CD8-positive, alpha-beta memory T cell (primary cell): ENCODE results near the gene RDH13. TPM values are rescaled to one million over a fixed set of nuclear protein-coding genes. Genes with fewer than 3 reads are reported as not detected.

ENCODE experiments used
- CTCF ChIA-PET: fragments of 350-600 bp; sonication (Branson Sonifier 250); formaldehyde crosslinking; loops from one replicate; lab custom pipeline; 2021; ENCODE audit warnings: antibody characterized with exemption; lab: Charles Lee
- POLR2A ChIA-PET: fragments of 350-600 bp; sonication (Branson Sonifier 250); formaldehyde crosslinking; loops from one replicate; lab custom pipeline; 2021; ENCODE audit warnings: antibody characterized with exemption; lab: Charles Lee
- DNase-seq, 5 donors: peaks; one replicate each; pipeline versions ENCODE4 v3.0.0 to v3.0.0-alpha.2; 2020 to 2022; ENCODE audit warnings: mixed read lengths in 1 of 5
- H3K27ac ChIP-seq: one replicate; pipeline ENCODE4 v1.7.0; 2013; ENCODE audit warnings: low read depth, mild to moderate bottlenecking, low read length, moderate library complexity
- H3K27me3 ChIP-seq: 2 replicates; pipeline ENCODE4 v1.7.0; 2013; ENCODE audit warnings: low read length, mild to moderate bottlenecking; ENCODE audit not compliant: insufficient read depth, poor library complexity, severe bottlenecking
- H3K36me3 ChIP-seq: 2 replicates; pipeline ENCODE4 v1.7.0; 2013; ENCODE audit warnings: mild to moderate bottlenecking, low read length, moderate library complexity; ENCODE audit not compliant: insufficient read depth
- H3K4me1 ChIP-seq: 2 replicates; pipeline ENCODE4 v1.7.0; 2013; ENCODE audit warnings: mild to moderate bottlenecking, low read length, moderate library complexity; ENCODE audit not compliant: insufficient read depth
- H3K4me3 ChIP-seq: 2 replicates; pipeline ENCODE4 v1.7.0; 2013; ENCODE audit warnings: mild to moderate bottlenecking, low read length
- H3K9me3 ChIP-seq: 2 replicates; pipeline ENCODE4 v1.7.0; 2013; ENCODE audit warnings: mild to moderate bottlenecking, low read length
- H3K27ac Mint-ChIP-seq, 8 donors: one replicate each; pipeline ENCODE4 v1.8.0; 2020 to 2021; ENCODE audit warnings: mixed read lengths in 8 of 8, mild to moderate bottlenecking in 6 of 8, inconsistent platforms in 3 of 8, moderate library complexity in 3 of 8
- H3K27me3 Mint-ChIP-seq, 2 donors: one replicate each; pipeline ENCODE4 v1.8.0; 2020 to 2021; ENCODE audit warnings: mixed read lengths in 2 of 2, mild to moderate bottlenecking in 1 of 2, moderate library complexity in 1 of 2
- H3K36me3 Mint-ChIP-seq, 3 donors: one replicate each; pipeline ENCODE4 v1.8.0; 2020 to 2021; ENCODE audit warnings: mixed read lengths in 3 of 3, inconsistent platforms in 1 of 3, mild to moderate bottlenecking in 1 of 3
- H3K4me1 Mint-ChIP-seq, 3 donors: one replicate each; pipeline ENCODE4 v1.8.0; 2020 to 2021; ENCODE audit warnings: mixed read lengths in 3 of 3, inconsistent platforms in 1 of 3, mild to moderate bottlenecking in 1 of 3
- H3K4me3 Mint-ChIP-seq, 7 donors: one replicate each; pipeline ENCODE4 v1.8.0; 2020 to 2021; ENCODE audit warnings: mixed read lengths in 7 of 7, mild to moderate bottlenecking in 6 of 7, moderate library complexity in 4 of 7, inconsistent platforms in 2 of 7
- H3K9me3 Mint-ChIP-seq, 5 donors: one replicate each; pipeline ENCODE4 v1.8.0; 2020 to 2022; ENCODE audit warnings: mixed read lengths in 5 of 5, mild to moderate bottlenecking in 3 of 5, moderate library complexity in 2 of 5, inconsistent platforms in 1 of 5
- polyA plus RNA-seq: library from polyadenylated mRNA; unstranded; fragments of 300-500 nt; fragmentation: Illumina TruSeq; gene quantifications from one replicate; pipeline ENCODE4 v1.2.3, GENCODE V29; 2021
- total RNA-seq, 2 experiments: library from RNA; stranded (reverse); gene quantifications; one replicate each; pipeline ENCODE4 v1.2.3, GENCODE V29; 2021

Gene RDH13
- total and polyA plus RNA-seq, 3 experiments from 2014 or later: 15.8 to 22.2 (median 21.4) TPM

DNA sequence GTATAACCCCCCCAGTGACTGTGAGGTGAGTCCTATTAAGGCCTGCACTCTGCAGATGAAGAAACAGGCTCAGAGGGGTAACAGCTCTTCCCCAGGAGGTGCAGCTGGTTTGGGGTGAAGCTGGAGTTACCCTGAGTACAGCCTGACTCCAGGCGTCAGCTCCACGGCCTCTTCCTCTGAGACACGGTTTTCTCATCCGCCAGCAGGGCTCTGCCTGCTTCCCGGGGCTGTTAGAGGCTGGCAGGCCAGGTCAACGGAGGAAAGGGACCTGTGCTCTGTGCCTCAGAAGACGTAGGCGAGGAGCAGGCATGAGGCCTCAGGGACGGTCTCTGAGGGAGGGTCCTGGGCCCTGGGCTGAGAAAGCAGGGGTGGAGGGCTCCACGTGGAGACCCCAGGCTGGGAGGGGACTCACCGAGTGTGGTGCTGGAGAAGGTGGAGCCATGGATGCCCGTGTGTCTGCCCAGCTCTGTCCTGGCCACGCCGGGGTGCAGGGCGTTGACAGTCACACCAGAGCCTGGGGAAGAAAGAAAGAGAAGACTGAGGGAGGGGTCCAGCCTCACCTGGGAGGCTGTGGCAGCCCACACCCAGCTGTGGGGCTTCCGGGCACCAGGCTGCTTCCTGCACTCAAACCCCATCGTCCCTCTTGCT is 15.8 kb downstream of the RDH13 start:
- Mint-ChIP-seq H3K4me1 (peaks cover 8 to 9% (median 9%) of the 10 kb centered on the region in 3 donors), H3K36me3 (peaks cover 3 to 80% (median 5%) of the 10 kb centered on the region in 3 donors), H3K27me3 (no peaks in the 10 kb centered on the region), H3K27ac (peak overlapping the region in 1 of 8 donors; percentile 54), H3K4me3 (no peak overlapping the region), H3K9me3 (peaks cover 0 to 2% (median 0%) of the 10 kb centered on the region in 5 donors)
- Histone ChIP-seq H3K27me3 (no peaks in the 10 kb centered on the region), H3K27ac (no peak overlapping the region), H3K4me1 (peaks cover 7% of the 10 kb centered on the region), H3K36me3 (peaks cover 13% of the 10 kb centered on the region), H3K9me3 (no peaks in the 10 kb centered on the region), H3K4me3 (no peak overlapping the region)
- POLR2A ChIA-PET: no interaction called here
- CTCF ChIA-PET: interaction anchor here (0.8 kb wide), 1 partner anchor 17 kb away, joined by 3 read pairs; no protein-coding TSS in a partner anchor
- DNase-seq: no peak

DNA sequence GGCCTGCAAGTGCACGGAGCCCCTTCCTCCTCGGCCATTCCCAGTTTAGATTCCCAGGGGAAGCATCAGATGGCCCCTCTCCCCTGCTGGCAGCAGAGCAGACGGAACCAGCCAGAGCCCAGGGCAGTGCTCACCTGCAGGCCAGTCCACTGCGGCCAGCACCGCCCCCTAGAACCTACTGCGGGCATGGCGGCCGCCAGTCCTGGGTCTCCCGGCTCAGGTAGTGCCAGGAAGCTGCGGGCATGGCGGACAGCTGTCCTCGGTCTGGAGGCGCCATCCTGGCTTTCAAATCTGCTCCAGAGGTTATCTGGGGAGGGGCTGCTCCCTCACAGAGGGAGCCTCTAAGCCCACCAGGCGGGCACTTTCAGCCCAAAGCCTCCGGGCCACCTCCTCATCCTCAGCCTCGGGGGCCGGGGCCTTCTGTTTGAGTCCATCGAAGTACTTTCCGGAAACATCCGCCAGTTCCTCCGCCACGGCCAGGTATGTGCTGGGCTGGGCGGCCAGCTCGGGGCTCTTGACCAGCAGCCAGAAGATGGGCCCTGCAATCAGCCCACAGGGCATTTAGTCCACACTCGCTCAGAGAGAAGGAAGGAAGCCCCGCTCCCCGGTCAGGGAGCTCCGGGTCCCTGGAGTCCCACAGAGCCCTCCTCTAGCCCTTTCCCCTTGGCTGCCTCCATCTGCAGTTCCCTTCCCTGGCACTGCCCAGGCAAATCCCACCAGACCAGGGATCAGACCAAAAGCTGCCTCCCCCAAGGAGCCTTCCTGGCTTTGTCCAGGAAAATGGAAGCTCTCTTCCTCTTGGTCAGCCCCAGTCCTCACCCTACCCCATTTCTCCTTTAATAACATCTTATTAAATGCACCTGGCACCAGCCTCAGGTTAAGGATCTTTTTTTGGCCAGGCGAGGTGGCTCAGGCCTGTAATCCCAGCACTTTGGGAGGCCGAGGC is 17.9 kb downstream of the RDH13 start:
- ChIA-PET POLR2A (no interaction called here), CTCF (no interaction called here)
- no peak overlapping the region for H3K4me3 Mint-ChIP-seq
- no peaks in the 10 kb centered on the region for H3K9me3 ChIP-seq
- H3K4me1 Mint-ChIP-seq: peaks cover 18 to 20% (median 20%) of the 10 kb centered on the region in 3 donors
- no peaks in the 10 kb centered on the region for H3K9me3 Mint-ChIP-seq
- peaks cover 13% of the 10 kb centered on the region for H3K36me3 ChIP-seq
- no peak for DNase-seq
- H3K4me3 ChIP-seq: no peak overlapping the region
- peaks cover 17% of the 10 kb centered on the region for H3K4me1 ChIP-seq
- no peaks in the 10 kb centered on the region for H3K27me3 ChIP-seq
- H3K27ac ChIP-seq: no peak overlapping the region
- H3K36me3 Mint-ChIP-seq: peaks cover 0 to 64% (median 3%) of the 10 kb centered on the region in 3 donors
- H3K27me3 Mint-ChIP-seq: no peaks in the 10 kb centered on the region
- no peak overlapping the region for H3K27ac Mint-ChIP-seq

DNA sequence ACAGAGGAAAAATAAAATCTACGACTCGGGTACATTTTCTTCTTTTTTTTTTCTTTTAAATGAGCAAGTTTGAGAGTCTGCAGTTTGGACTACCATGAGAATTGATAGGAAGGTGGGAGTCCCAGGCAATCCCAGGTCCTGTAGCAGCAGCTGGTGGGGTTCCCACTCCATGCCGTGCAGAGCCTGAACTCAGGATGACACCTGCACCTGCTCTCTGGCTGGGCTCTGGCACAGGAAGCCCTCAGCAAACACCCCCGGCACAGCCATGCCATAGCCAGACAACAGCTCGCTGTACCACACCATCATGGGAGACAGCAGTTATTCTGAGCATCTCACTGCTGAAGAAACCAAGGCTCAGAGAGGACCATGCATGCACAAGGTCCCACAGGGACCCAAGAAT is 18.7 kb downstream of the RDH13 start:
- no peak for DNase-seq
- ChIA-PET CTCF (no interaction called here), POLR2A (no interaction called here)
- H3K4me1 Mint-ChIP-seq: peaks cover 18 to 23% (median 20%) of the 10 kb centered on the region in 3 donors
- H3K36me3 Mint-ChIP-seq: peaks cover 2 to 66% (median 3%) of the 10 kb centered on the region in 3 donors
- H3K4me3 ChIP-seq: no peak overlapping the region
- no peaks in the 10 kb centered on the region for H3K9me3 ChIP-seq
- no peak overlapping the region for H3K27ac ChIP-seq
- H3K27me3 ChIP-seq: no peaks in the 10 kb centered on the region
- H3K27ac Mint-ChIP-seq: no peak overlapping the region
- no peaks in the 10 kb centered on the region for H3K27me3 Mint-ChIP-seq
- peaks cover 13% of the 10 kb centered on the region for H3K36me3 ChIP-seq
- peak overlapping the region in 1 of 7 donors; percentile 61 for H3K4me3 Mint-ChIP-seq
- peaks cover 17% of the 10 kb centered on the region for H3K4me1 ChIP-seq
- H3K9me3 Mint-ChIP-seq: no peaks in the 10 kb centered on the region

DNA sequence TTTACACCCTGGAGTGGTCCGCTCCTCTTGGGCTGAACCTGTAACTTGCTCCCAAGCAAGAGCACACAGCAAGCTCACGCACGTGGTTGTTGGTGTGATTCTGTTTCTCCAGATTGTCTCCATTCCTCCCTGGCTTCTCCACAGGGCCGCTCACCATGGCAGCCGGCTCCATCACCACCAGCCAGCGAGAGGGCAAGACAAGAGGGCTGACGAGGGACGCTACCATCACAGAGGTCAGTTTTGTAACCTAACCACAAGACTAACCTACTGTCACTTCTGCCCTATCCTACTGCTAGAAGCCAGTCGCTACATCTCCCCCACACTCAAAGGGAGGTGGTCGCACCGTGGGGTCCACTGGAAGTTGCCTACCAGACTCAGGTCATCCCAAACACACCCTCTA is 20.3 kb downstream of the RDH13 start:
- Mint-ChIP-seq H3K27me3 (no peaks in the 10 kb centered on the region), H3K9me3 (no peaks in the 10 kb centered on the region), H3K36me3 (peaks cover 0 to 51% (median 2%) of the 10 kb centered on the region in 3 donors), H3K4me1 (peaks cover 18 to 23% (median 21%) of the 10 kb centered on the region in 3 donors), H3K4me3 (peak overlapping the region in 2 of 7 donors; percentile 19 to 24), H3K27ac (peak overlapping the region in 3 of 8 donors; percentile 47 to 58 (median 54))
- CTCF ChIA-PET: no interaction called here
- Histone ChIP-seq H3K4me1 (peaks cover 17% of the 10 kb centered on the region), H3K4me3 (no peak overlapping the region), H3K27ac (no peak overlapping the region), H3K27me3 (no peaks in the 10 kb centered on the region), H3K36me3 (peaks cover 2% of the 10 kb centered on the region), H3K9me3 (no peaks in the 10 kb centered on the region)
- POLR2A ChIA-PET: no interaction called here
- no peak for DNase-seq

DNA sequence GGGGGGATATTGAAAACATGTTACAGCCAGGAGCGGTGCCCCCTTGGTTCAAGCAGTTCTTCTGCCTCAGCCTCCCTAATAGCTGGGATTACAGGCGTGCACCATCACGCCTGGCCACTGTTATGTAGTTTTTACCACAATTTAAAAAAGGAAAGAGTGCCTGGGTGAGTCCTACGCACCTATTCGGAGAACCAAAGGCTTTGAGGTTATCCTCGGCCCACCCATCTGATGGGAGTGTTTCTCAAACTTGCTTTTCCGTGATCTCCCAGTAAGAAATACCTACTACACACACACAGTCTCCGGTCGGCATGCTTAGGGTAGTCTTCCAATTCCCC is 20.6 kb downstream of the RDH13 start:
- no peaks in the 10 kb centered on the region for H3K36me3 ChIP-seq
- H3K27me3 Mint-ChIP-seq: no peaks in the 10 kb centered on the region
- no peak overlapping the region for H3K4me3 ChIP-seq
- peaks cover 17% of the 10 kb centered on the region for H3K4me1 ChIP-seq
- peak overlapping the region in 4 of 8 donors; percentile 47 to 92 (median 59) for H3K27ac Mint-ChIP-seq
- H3K9me3 Mint-ChIP-seq: no peaks in the 10 kb centered on the region
- CTCF ChIA-PET: no interaction called here
- H3K27me3 ChIP-seq: no peaks in the 10 kb centered on the region
- no peak for DNase-seq
- H3K27ac ChIP-seq: no peak overlapping the region
- H3K36me3 Mint-ChIP-seq: peaks cover 0 to 47% (median 2%) of the 10 kb centered on the region in 3 donors
- H3K4me1 Mint-ChIP-seq: peaks cover 18 to 23% (median 21%) of the 10 kb centered on the region in 3 donors
- H3K9me3 ChIP-seq: no peaks in the 10 kb centered on the region
- H3K4me3 Mint-ChIP-seq: peak overlapping the region in 5 of 7 donors; percentile 25 to 70 (median 66)
- POLR2A ChIA-PET: interaction anchor here (0.6 kb wide), 2 partner anchors 342 to 712 kb away, joined by 3 to 9 read pairs; partner anchors contain the start of gene TMEM238

DNA sequence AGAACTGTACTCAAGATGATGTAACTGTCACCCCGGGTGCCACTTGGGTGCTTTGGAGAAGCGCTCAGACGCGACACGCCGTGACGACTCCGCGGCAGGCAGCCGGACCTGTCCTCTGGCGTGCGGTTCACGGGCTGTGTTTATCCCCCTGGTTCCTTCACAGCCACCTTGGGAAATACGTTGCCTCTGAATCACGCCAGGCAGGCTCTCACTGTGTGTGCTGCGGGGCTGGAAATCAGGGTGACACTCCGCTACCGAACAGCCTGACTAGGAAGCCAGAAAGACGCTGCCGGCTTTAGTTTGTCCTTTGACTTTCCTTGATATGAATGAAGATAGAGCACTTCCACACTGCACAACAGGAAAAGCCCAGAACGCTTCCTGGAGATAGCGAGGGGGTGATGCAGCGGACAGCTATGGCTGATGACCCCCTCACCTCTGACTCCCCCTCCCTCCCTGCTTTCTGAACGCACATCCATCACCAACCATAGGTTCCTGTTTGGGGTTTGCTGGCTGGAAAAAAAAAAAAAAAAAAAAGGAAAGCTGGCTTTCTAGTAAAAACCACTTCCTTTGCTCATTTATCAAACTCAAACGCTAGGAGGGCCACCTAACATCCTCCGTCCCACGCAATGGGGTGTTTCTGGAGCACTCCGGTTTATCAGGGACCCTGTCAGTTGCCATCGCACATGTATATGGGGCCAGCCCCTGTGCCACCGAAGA is 21.2 kb downstream of the RDH13 start:
- H3K27ac Mint-ChIP-seq: peak overlapping the region in 4 of 8 donors; percentile 60 to 92 (median 62)
- peak in 1 of 5 donors; percentile 37 for DNase-seq
- peaks cover 0 to 42% (median 2%) of the 10 kb centered on the region in 3 donors for H3K36me3 Mint-ChIP-seq
- ChIA-PET CTCF (no interaction called here), POLR2A (interaction anchor here (0.6 kb wide), 2 partner anchors 343 to 711 kb away, joined by 3 to 9 read pairs; partner anchors contain the start of gene TMEM238)
- no peaks in the 10 kb centered on the region for H3K9me3 ChIP-seq
- H3K9me3 Mint-ChIP-seq: no peaks in the 10 kb centered on the region
- peaks cover 18 to 23% (median 23%) of the 10 kb centered on the region in 3 donors for H3K4me1 Mint-ChIP-seq
- H3K27ac ChIP-seq: no peak overlapping the region
- no peaks in the 10 kb centered on the region for H3K36me3 ChIP-seq
- no peaks in the 10 kb centered on the region for H3K27me3 ChIP-seq
- H3K27me3 Mint-ChIP-seq: no peaks in the 10 kb centered on the region
- peak overlapping the region; percentile 26 for H3K4me3 ChIP-seq
- peaks cover 17% of the 10 kb centered on the region for H3K4me1 ChIP-seq
- peak overlapping the region in 5 of 7 donors; percentile 25 to 70 (median 66) for H3K4me3 Mint-ChIP-seq

DNA sequence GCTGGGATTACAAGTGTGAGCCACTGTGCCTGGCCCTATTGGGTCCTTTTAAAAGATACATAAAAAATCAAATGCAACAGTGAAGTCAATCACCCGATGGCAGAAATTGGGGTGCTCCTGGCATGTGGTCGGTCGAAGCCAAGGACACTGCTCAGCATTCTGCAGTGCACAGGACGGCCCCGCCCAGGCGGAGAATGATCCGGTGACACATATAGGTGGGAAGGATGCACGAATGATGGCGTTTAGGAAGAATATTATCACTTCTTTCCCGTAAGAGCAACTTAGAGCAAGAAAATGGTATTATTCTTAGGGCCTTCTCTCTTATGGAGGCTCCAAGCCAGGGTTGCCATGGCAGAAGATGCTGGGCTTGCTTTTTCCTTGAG is 21.7 kb downstream of the RDH13 start:
- peaks cover 0 to 37% (median 2%) of the 10 kb centered on the region in 3 donors for H3K36me3 Mint-ChIP-seq
- peaks cover 17% of the 10 kb centered on the region for H3K4me1 ChIP-seq
- H3K9me3 Mint-ChIP-seq: no peaks in the 10 kb centered on the region
- H3K27ac Mint-ChIP-seq: peak overlapping the region in 1 of 8 donors; percentile 60
- H3K4me3 ChIP-seq: peak overlapping the region; percentile 26
- peak overlapping the region in 2 of 7 donors; percentile 69 to 70 for H3K4me3 Mint-ChIP-seq
- H3K36me3 ChIP-seq: no peaks in the 10 kb centered on the region
- DNase-seq: no peak
- CTCF ChIA-PET: no interaction called here
- H3K27ac ChIP-seq: no peak overlapping the region
- no peaks in the 10 kb centered on the region for H3K27me3 ChIP-seq
- no peaks in the 10 kb centered on the region for H3K9me3 ChIP-seq
- H3K4me1 Mint-ChIP-seq: peaks cover 18 to 24% (median 23%) of the 10 kb centered on the region in 3 donors
- H3K27me3 Mint-ChIP-seq: no peaks in the 10 kb centered on the region
- POLR2A ChIA-PET: no interaction called here
